ENCODE results near the gene FBXL13. TPM values are rescaled to one million over a fixed set of nuclear protein-coding genes. Genes with fewer than 3 reads are reported as not detected.
"Not testable (repeated sequence)": the region's sequence is repeated elsewhere in the genome, so short reads cannot be mapped to it uniquely, and the experiment has no call there.

Gene FBXL13
- total and polyA plus RNA-seq, 8 donors, result 2.2 to 5.7 (median 4.7) TPM

- Histone ChIP-seq H3K27me3 (no peaks in the 10 kb centered on the region), H3K27ac (no peak overlapping the region), H3K9me3 (no peaks in the 10 kb centered on the region), H3K4me3 (no peak overlapping the region), H3K4me1 (peaks cover 7 to 9% of the 10 kb centered on the region in 2 donors), H3K36me3 (no peaks in the 10 kb centered on the region)
- intact Hi-C loops (cut with DNase I), result no loop called here
- TF ChIP-seq, protein P1, sequence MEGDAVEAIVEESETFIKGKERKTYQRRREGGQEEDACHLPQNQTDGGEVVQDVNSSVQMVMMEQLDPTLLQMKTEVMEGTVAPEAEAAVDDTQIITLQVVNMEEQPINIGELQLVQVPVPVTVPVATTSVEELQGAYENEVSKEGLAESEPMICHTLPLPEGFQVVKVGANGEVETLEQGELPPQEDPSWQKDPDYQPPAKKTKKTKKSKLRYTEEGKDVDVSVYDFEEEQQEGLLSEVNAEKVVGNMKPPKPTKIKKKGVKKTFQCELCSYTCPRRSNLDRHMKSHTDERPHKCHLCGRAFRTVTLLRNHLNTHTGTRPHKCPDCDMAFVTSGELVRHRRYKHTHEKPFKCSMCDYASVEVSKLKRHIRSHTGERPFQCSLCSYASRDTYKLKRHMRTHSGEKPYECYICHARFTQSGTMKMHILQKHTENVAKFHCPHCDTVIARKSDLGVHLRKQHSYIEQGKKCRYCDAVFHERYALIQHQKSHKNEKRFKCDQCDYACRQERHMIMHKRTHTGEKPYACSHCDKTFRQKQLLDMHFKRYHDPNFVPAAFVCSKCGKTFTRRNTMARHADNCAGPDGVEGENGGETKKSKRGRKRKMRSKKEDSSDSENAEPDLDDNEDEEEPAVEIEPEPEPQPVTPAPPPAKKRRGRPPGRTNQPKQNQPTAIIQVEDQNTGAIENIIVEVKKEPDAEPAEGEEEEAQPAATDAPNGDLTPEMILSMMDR (IDR thresholded peaks at IDR 0.05), result no peak
- ATAC-seq (peak; percentile 50), DNase-seq (peak in 1 of 4 donors; percentile 27)
These were observed 262.5 kb downstream of the FBXL13 start for GRCh38 chr7:102811942-102812678.

- Histone ChIP-seq H3K4me3 (no peak overlapping the region), H3K36me3 (no peaks in the 10 kb centered on the region), H3K4me1 (peaks cover 7 to 9% of the 10 kb centered on the region in 2 donors), H3K27me3 (no peaks in the 10 kb centered on the region), H3K27ac (no peak overlapping the region), H3K9me3 (no peaks in the 10 kb centered on the region)
- TF ChIP-seq, protein P1 (IDR thresholded peaks at IDR 0.05), result no peak
- intact Hi-C loops (cut with DNase I), result no loop called here
- DNase-seq, result no peak
- no peak for ATAC-seq
These were observed 263.7 kb downstream of the FBXL13 start for GRCh38 chr7:102810916-102811315.

DNA sequence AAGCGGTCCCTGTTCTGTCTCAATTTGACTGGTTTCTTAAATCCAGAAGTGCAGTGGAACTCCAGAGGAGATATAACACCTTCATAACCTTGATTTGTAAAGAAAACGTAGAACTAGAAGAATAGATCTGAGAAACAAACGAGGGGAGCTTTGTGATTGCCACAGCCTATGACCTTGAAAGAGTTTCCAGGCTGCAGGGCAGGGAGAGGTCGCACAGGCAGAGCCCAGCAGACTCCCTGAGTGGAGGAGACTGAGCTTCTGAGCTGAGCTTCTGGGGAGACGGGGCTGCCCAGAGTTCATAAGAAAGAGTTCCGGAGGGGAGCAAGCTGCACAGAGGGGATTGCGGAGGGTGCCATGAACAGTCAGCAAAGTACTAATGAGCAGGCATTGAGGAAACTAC is 268.0 kb downstream of the FBXL13 start:
- H3K36me3 ChIP-seq, result no peaks in the 10 kb centered on the region
- intact Hi-C loops (cut with DNase I), result no loop called here
- DNase-seq, result no peak
- ATAC-seq, result no peak
- H3K4me1 ChIP-seq, result peaks cover under 1 to 4% of the 10 kb centered on the region in 2 donors
- TF ChIP-seq, protein P1 (IDR thresholded peaks at IDR 0.05), result no peak
- H3K4me3 ChIP-seq, result no peak overlapping the region
- H3K27me3 ChIP-seq, result no peaks in the 10 kb centered on the region
- H3K27ac ChIP-seq, result no peak overlapping the region
- H3K9me3 ChIP-seq, result no peaks in the 10 kb centered on the region

- H3K4me3 ChIP-seq; H3K4me1 ChIP-seq; H3K9me3 ChIP-seq; ATAC-seq; H3K27ac ChIP-seq; H3K36me3 ChIP-seq; DNase-seq; H3K27me3 ChIP-seq; intact Hi-C loops (cut with DNase I): not testable (repeated sequence)
These were observed 278.5 kb downstream of the FBXL13 start for GRCh38 chr7:102795987-102796595.

DNA sequence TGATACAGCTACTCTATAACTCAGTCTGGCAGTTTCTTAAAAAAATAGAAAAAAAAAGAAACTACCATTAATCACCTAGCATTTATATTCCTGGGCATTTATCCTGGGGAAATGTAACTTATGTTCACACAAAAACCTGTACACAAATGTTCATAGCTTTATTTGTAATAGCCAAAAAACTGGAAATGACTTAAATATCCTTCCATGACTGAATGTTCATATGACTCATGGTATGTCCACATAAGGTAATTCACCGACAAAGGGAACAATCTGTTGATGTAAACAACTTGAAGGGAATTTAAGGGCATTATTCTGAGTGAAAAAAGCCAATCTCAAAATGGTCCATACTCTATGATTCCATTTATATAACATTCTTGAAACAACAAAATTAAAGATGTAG is 280.0 kb downstream of the FBXL13 start:
- H3K36me3 ChIP-seq; H3K4me1 ChIP-seq; intact Hi-C loops (cut with DNase I); DNase-seq; H3K9me3 ChIP-seq; H3K4me3 ChIP-seq; ATAC-seq; H3K27me3 ChIP-seq; H3K27ac ChIP-seq: not testable (repeated sequence)

GRCh38 chr7:102791831-102792230 is 282.8 kb downstream of the FBXL13 start:
- ATAC-seq; H3K4me3 ChIP-seq; H3K36me3 ChIP-seq; H3K9me3 ChIP-seq; H3K27ac ChIP-seq; DNase-seq; H3K4me1 ChIP-seq; intact Hi-C loops (cut with DNase I); H3K27me3 ChIP-seq: not testable (repeated sequence)

DNA sequence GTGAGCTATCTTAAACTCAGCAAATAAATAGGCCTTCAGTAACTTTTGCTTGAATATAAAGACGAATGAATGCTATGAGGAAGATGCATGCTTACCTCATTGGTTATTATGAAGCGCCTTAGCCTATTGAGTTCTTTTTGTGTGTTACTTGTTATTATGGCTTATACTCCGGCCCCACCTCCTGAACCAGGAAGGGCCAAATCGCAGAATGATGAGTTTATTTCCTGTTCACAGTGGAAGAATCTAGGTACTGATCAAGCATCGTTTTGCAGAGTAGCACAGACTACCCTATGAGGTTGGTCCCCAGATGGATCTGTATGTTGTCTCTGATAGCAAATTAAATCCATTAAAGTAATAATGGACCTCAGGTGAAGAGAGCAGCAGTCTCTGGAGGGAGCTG is 283.2 kb downstream of the FBXL13 start:
- H3K27me3 ChIP-seq; H3K27ac ChIP-seq; intact Hi-C loops (cut with DNase I): not testable (repeated sequence)

GRCh38 chr7:102790364-102791100 is 284.1 kb downstream of the FBXL13 start:
- H3K27me3 ChIP-seq; H3K9me3 ChIP-seq; H3K36me3 ChIP-seq; H3K4me3 ChIP-seq; intact Hi-C loops (cut with DNase I); DNase-seq; H3K27ac ChIP-seq; H3K4me1 ChIP-seq: not testable (repeated sequence)
- ATAC-seq, result peak; percentile 44

More for the DNA sequence above, 283.2 kb downstream of the FBXL13 start:
- not testable (repeated sequence) for H3K4me1 ChIP-seq, ATAC-seq, H3K4me3 ChIP-seq, DNase-seq, H3K36me3 ChIP-seq, H3K9me3 ChIP-seq

- H3K27ac ChIP-seq; H3K4me1 ChIP-seq; intact Hi-C loops (cut with DNase I); H3K27me3 ChIP-seq; ATAC-seq; H3K4me3 ChIP-seq; DNase-seq; H3K36me3 ChIP-seq; H3K9me3 ChIP-seq: not testable (repeated sequence)
These were observed 285.8 kb downstream of the FBXL13 start for GRCh38 chr7:102788770-102789169.

DNA sequence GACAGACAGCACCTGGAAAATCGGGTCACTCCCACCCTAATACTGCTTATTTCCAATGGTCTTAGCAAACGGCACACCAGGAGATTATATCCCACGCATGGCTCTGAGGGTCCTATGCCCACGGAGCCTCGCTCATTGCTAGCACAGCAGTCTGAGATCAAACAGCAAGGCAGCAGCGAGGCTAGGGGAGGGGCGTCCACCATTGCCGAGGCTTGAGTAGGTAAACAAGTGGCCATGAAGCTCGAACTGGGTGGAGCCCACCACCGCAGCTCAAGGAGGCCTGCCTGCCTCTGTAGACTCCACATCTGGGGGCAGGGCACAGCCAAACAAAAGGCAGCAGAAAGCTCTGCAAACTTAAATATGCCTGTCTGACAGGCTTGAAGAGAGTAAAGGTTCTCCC is 293.7 kb downstream of the FBXL13 start:
- intact Hi-C loops (cut with DNase I); H3K27ac ChIP-seq; H3K9me3 ChIP-seq; H3K4me3 ChIP-seq; ATAC-seq; H3K4me1 ChIP-seq; H3K27me3 ChIP-seq: not testable (repeated sequence)
- H3K36me3 ChIP-seq, result peaks cover 0 to 18% of the 10 kb centered on the region in 2 donors
- DNase-seq, result peak in 1 of 4 donors; percentile 54
